A673 (cell line): Measurements from ENCODE around the gene HNRNPA3. TPM values are rescaled to one million over a fixed set of nuclear protein-coding genes. Genes with fewer than 3 reads are reported as not detected.
"Not testable (repeated sequence)": the region's sequence is repeated elsewhere in the genome, so short reads cannot be mapped to it uniquely, and the experiment has no call there.

Experiments used
- BruUV-seq: library from RNA; stranded (reverse); fragments of 400-500 nt; replicated peaks from 2 replicates; lab custom pipeline; 2021; lab: Mats Ljungman, UMichigan
- CTCF ChIA-PET: fragments of 300-600 bp; sonication (Branson Sonifier 250); formaldehyde crosslinking; loops from one replicate; lab custom pipeline; 2022; ENCODE audit warnings: antibody characterized with exemption; lab: Charles Lee
- POLR2A ChIA-PET: fragments of 300-600 bp; sonication (Branson Sonifier 250); formaldehyde crosslinking; loops from one replicate; lab custom pipeline; 2022; ENCODE audit warnings: antibody characterized with exemption; ENCODE audit not compliant: low non-redundant PET; lab: Charles Lee
- DNase-seq: peaks from one replicate; pipeline ENCODE4 v3.0.0-alpha.2; 2015; ENCODE audit warnings: low spot score
- H3K27ac ChIP-seq: fragments of 200-600 bp; sonication (generic); 2 replicates; pipeline ENCODE4 v1.5.1; 2016; ENCODE audit warnings: mixed run types, low read depth, mild to moderate bottlenecking, mixed read lengths, antibody characterized with exemption, low read length; ENCODE audit not compliant: poor library complexity, severe bottlenecking
- H3K27me3 ChIP-seq: fragments of 200-600 bp; sonication (generic); replicated peaks from 2 replicates; pipeline ENCODE4 v1.6.1; 2017; ENCODE audit warnings: mixed run types, low read depth, mild to moderate bottlenecking, mixed read lengths, antibody characterized with exemption, low read length; ENCODE audit not compliant: insufficient read depth, poor library complexity
- H3K36me3 ChIP-seq: fragments of 200-600 bp; sonication (generic); 2 replicates; pipeline ENCODE4 v1.6.1; 2016; ENCODE audit warnings: mixed run types, mild to moderate bottlenecking, mixed read lengths, antibody characterized with exemption, low read length; ENCODE audit not compliant: insufficient read depth, poor library complexity, severe bottlenecking
- H3K4me1 ChIP-seq: fragments of 200-600 bp; sonication (generic); 2 replicates; pipeline ENCODE4 v1.6.1; 2017; ENCODE audit warnings: mixed run types, mild to moderate bottlenecking, mixed read lengths, antibody characterized with exemption, low read length; ENCODE audit not compliant: insufficient read depth, poor library complexity, severe bottlenecking
- H3K4me3 ChIP-seq: fragments of 200-600 bp; sonication (generic); 2 replicates; pipeline ENCODE4 v1.5.1; 2016; ENCODE audit warnings: low read depth, mixed run types, mild to moderate bottlenecking, mixed read lengths, low read length; ENCODE audit not compliant: poor library complexity, severe bottlenecking
- H3K9me3 ChIP-seq: fragments of 200-600 bp; sonication (generic); 2 replicates; pipeline ENCODE4 v1.6.1; 2016; ENCODE audit warnings: mixed run types, low read depth, mild to moderate bottlenecking, mixed read lengths, antibody characterized with exemption, low read length; ENCODE audit not compliant: poor library complexity, severe bottlenecking
- CTCF ChIP-seq: fragments of 300-800, 200-600 bp; sonication (generic); conservative IDR thresholded peaks from 2 replicates; pipeline ENCODE4 v1.5.1; 2017; ENCODE audit warnings: low read depth, mild to moderate bottlenecking, antibody characterized with exemption, low read length, moderate library complexity, mixed read lengths
- EZH2 ChIP-seq: fragments of 200-600 bp; sonication (generic); IDR thresholded peaks from 2 replicates; pipeline ENCODE4 v1.6.1; 2017; ENCODE audit warnings: borderline replicate concordance, low read depth, mild to moderate bottlenecking, mixed read lengths, antibody characterized with exemption, low read length; ENCODE audit not compliant: poor library complexity, severe bottlenecking
- intact Hi-C: fragments of 100-400 bp; cut with micrococcal nuclease; formaldehyde crosslinking; loops from one replicate; pipeline ENCODE4 v1.10.0; 2022; ENCODE audit not compliant: unreplicated experiment
- total RNA-seq: library from RNA; stranded (reverse); gene quantifications from 2 replicates; pipeline ENCODE4 v1.2.3, GENCODE V29; 2021

HNRNPA3 gene
- total RNA-seq, 1 experiment from 2014 or later = 462 TPM

- Histone ChIP-seq H3K36me3 (no peaks in the 10 kb centered on the region), H3K4me3 (no peak overlapping the region), H3K27ac (no peak overlapping the region), H3K4me1 (no peaks in the 10 kb centered on the region), H3K27me3 (no peaks in the 10 kb centered on the region), H3K9me3 (no peaks in the 10 kb centered on the region)
- TF ChIP-seq EZH2 (no peak), CTCF (no peak)
- BruUV-seq = no TSS peak
- POLR2A ChIA-PET = no interaction called here
- intact Hi-C loops = no loop called here
- CTCF ChIA-PET = interaction anchor here (0.9 kb wide), 1 partner anchor 16 kb away, joined by 3 read pairs; no protein-coding TSS in a partner anchor
- no peak for DNase-seq
These were observed 32.2 kb upstream of the HNRNPA3 start for GRCh38 chr2:177180269-177181000.

- H3K4me3 ChIP-seq = no peak overlapping the region
- H3K27me3 ChIP-seq = no peaks in the 10 kb centered on the region
- TF ChIP-seq CTCF (no peak), EZH2 (no peak)
- no peaks in the 10 kb centered on the region for H3K9me3 ChIP-seq
- ChIA-PET CTCF (no interaction called here), POLR2A (interaction anchor here (0.6 kb wide), 1 partner anchor 462 kb away, joined by 13 read pairs; no protein-coding TSS in a partner anchor)
- H3K36me3 ChIP-seq = no peaks in the 10 kb centered on the region
- H3K27ac ChIP-seq = no peak overlapping the region
- no TSS peak for BruUV-seq
- no peak for DNase-seq
- peaks cover 10% of the 10 kb centered on the region for H3K4me1 ChIP-seq
- intact Hi-C loops = no loop called here
These were observed 28.7 kb upstream of the HNRNPA3 start for GRCh38 chr2:177183860-177184259.

- Histone ChIP-seq H3K4me1 (peaks cover 10% of the 10 kb centered on the region), H3K27me3 (no peaks in the 10 kb centered on the region), H3K36me3 (no peaks in the 10 kb centered on the region), H3K27ac (no peak overlapping the region), H3K9me3 (no peaks in the 10 kb centered on the region), H3K4me3 (no peak overlapping the region)
- BruUV-seq = no TSS peak
- POLR2A ChIA-PET = interaction anchor here (0.6 kb wide), 1 partner anchor 461 kb away, joined by 13 read pairs; no protein-coding TSS in a partner anchor
- no peak for DNase-seq
- CTCF ChIA-PET = interaction anchor here (0.6 kb wide), 1 partner anchor 20 kb away, joined by 3 read pairs; no protein-coding TSS in a partner anchor
- intact Hi-C loops = no loop called here
- no peak for TF ChIP-seq EZH2
- no peak for TF ChIP-seq CTCF
These were observed 28.0 kb upstream of the HNRNPA3 start for GRCh38 chr2:177184606-177185005.

GRCh38 chr2:177186038-177186437 lies 26.6 kb upstream of the HNRNPA3 start:
- CTCF ChIA-PET, H3K27ac ChIP-seq, H3K4me3 ChIP-seq, intact Hi-C loops, H3K27me3 ChIP-seq, DNase-seq, POLR2A ChIA-PET, H3K9me3 ChIP-seq, BruUV-seq, H3K36me3 ChIP-seq: not testable (repeated sequence)
- H3K4me1 ChIP-seq = peaks cover 10% of the 10 kb centered on the region
